HG03565 (cell line): ENCODE data around the gene OTOG.

ENCODE experiments used
- ATAC-seq: cut with Tn5 transposase; IDR thresholded peaks from one replicate; pipeline ENCODE4 v1.9.1; 2021; ENCODE audit warnings: mild to moderate bottlenecking, moderate library complexity; ENCODE audit not compliant: unreplicated experiment

The OTOG gene

GRCh38 chr11:17580271-17580670 lies 33.2 kb downstream of the OTOG start:
- no peak for ATAC-seq

GRCh38 chr11:17581036-17581731 lies 34.1 kb downstream of the OTOG start:
- no peak for ATAC-seq

GRCh38 chr11:17581732-17582053 lies 34.6 kb downstream of the OTOG start:
- no peak for ATAC-seq

GRCh38 chr11:17585911-17586695 lies 39.0 kb downstream of the OTOG start:
- ATAC-seq, result no peak

GRCh38 chr11:17588166-17588565 lies 41.1 kb downstream of the OTOG start:
- ATAC-seq, result no peak

GRCh38 chr11:17588721-17589120 lies 41.7 kb downstream of the OTOG start:
- no peak for ATAC-seq

- no peak for ATAC-seq
These were observed 43.4 kb downstream of the OTOG start for GRCh38 chr11:17590463-17590862.

- no peak for ATAC-seq
These were observed 44.2 kb downstream of the OTOG start for GRCh38 chr11:17591293-17591692.

- ATAC-seq, result no peak
These were observed 46.6 kb downstream of the OTOG start for GRCh38 chr11:17593466-17594245.

- ATAC-seq, result no peak
These were observed 47.7 kb downstream of the OTOG start for GRCh38 chr11:17594686-17595192.

GRCh38 chr11:17595526-17596309 lies 48.7 kb downstream of the OTOG start:
- no peak for ATAC-seq

GRCh38 chr11:17596310-17596669 lies 49.2 kb downstream of the OTOG start:
- ATAC-seq, result no peak

- no peak for ATAC-seq
These were observed 49.7 kb downstream of the OTOG start for GRCh38 chr11:17596711-17597110.

- ATAC-seq, result no peak
These were observed 50.7 kb downstream of the OTOG start for GRCh38 chr11:17597770-17598169.

GRCh38 chr11:17598700-17599459 lies 51.8 kb downstream of the OTOG start:
- peak; percentile 95 for ATAC-seq

GRCh38 chr11:17599460-17599925 lies 52.4 kb downstream of the OTOG start:
- no peak for ATAC-seq

- ATAC-seq, result no peak
These were observed 53.5 kb downstream of the OTOG start for GRCh38 chr11:17600316-17601255.

GRCh38 chr11:17601256-17601671 lies 54.2 kb downstream of the OTOG start:
- no peak for ATAC-seq

- ATAC-seq, result no peak
These were observed 54.6 kb downstream of the OTOG start for GRCh38 chr11:17601676-17602075.
